ENCODE measurements around the gene DACH2.

DNA sequence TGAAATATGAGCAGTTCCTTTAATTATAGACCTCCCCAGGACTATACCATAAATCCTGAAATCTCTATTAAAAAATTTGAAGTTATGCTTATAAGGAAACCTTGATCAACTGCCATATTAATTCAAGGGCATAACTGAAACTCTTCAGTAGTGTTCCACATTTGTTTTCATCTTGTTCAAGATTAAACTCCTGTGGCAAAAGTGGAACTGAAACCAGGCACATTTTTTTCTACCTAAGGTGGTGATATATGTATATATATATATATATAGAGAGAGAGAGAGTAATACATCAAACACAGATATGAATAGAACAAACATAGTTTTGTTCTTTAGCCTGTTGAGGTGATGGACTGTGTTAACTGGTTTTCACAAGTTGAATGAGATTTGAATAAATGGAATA lies 287.9 kb downstream of the DACH2 start:
- TF ChIP-seq CTCF (IDR thresholded peaks at IDR 0.05) (no peak), POLR2A (IDR thresholded peaks at IDR 0.05) (no peak)
